GM19438 (cell line): ENCODE data around the gene HOXA7.

Source experiments
- ATAC-seq: cut with Tn5 transposase; IDR thresholded peaks from one replicate; pipeline ENCODE4 v1.9.1; 2021; ENCODE audit warnings: low read depth; ENCODE audit not compliant: unreplicated experiment

Gene HOXA7

DNA sequence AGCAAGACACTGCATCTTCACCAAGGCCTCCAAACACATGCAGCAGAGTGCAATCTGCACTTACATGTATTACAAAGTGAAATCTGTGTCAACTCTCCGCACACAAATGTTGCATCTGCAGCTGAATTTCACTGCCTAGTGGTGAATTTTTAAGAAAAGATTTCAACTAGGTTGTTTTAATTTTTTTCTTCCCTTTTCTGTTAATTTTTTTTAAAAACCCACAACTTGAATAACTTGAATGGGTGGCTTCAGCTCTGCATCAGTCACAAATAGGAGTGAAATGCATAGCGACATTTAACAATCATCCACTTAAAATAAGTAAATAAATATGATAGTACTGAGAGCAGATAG, 37.5 kb upstream of the HOXA7 start:
- ATAC-seq: no peak

DNA sequence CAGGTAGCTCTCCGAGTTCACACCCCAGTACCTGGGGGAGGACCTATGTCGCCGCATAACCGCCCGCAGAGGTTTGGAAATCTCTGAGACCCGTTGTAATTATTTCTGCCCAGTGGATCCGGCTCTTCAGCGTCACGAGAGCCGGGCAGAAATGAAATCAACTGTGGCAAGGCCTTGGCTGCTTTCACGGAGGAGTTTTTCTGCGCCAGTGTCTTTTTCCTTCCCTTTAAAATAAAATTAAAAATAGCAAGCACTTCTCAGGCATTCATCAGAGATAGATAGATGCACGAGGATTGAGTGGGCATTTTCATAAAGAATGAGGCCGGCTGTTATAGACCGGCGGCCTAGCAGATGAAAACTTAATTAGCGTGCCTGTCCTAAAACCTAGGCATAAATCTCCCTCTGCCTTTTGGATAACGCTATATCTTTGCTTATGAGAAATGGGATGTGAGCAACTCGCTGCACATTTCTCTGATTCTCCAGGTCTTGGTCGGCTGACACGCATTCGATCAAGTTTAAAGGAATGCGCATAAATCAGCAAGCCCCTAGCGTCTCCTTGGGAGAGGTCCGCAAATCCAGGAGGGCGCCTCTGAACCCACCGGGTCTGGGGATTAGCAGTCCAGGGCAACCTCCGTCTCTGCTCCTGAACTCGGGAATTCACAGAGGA, 37.0 kb upstream of the HOXA7 start:
- ATAC-seq: no peak

DNA sequence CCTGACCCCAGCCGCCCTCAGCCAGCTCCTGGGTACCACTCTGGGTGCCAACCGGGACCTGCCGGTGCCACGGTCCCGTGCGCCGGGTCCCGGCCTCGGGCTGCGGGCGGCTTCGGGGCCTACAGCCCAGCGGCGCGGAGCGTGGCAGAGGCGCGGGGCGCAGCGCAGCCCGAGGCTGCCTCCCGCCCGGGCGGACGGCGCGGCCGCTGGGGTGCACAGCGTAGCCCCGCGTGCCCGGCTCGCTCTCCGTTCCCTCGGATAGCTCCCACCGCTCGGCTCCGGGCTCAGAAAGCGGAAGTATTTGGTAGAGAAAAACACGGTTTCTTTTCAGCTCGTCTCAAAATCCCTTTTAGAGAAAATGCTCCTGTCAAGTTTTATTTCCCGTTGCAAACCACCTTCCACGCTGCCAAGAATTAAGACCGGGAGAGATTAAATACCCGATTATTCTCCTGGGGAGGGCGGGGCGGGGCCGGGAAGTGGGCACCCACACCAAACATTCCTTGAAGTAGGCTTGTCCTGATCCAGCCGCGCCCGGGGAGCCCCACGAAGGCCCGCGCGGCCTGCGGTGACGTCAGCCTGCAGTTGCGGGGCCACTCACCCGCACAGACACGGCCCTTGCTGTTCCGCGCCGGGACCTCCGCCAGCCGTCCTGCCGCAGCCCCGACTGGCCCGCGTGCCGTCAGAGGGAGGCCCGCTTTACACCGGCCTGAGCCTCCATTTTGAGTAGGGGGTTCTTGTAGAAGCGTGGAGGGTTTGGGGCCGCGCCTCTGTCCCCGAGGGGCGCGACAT, 36.3 kb upstream of the HOXA7 start:
- no peak for ATAC-seq

DNA sequence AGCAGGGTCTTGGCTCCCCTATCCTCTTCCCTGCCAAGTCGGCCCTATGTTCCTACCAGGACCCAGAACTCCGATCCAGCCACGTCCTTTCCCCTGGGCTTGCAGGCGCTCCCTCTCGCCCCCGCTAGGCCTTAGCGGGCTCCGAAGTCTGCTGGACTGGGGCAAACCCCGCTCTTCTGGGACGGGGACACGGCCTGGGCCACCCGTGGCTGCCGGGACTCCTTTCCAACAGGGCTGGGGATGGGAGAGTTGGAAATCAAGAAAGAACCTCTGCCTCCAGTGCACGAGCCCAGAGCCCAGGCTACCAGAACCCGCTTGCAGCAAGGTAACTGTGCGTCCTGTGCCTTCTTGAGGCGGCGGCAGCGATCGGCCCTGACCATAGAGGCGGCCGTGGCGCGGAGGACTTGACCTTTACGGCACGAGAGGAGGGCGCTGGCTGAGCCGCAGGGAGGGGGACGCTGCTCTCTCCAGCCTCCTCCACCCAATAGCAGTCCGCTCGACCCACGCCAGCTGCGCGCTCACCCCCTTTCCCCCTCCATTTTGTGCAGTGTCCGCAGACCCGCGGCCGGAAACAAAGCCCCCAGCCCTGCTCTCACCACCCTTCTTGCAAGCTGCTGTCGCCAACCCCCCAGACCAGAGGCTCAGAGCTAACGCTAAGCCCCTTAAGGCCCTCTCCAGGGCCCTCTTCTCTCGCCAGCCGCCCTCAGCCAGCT, 35.5 kb upstream of the HOXA7 start:
- ATAC-seq: no peak

DNA sequence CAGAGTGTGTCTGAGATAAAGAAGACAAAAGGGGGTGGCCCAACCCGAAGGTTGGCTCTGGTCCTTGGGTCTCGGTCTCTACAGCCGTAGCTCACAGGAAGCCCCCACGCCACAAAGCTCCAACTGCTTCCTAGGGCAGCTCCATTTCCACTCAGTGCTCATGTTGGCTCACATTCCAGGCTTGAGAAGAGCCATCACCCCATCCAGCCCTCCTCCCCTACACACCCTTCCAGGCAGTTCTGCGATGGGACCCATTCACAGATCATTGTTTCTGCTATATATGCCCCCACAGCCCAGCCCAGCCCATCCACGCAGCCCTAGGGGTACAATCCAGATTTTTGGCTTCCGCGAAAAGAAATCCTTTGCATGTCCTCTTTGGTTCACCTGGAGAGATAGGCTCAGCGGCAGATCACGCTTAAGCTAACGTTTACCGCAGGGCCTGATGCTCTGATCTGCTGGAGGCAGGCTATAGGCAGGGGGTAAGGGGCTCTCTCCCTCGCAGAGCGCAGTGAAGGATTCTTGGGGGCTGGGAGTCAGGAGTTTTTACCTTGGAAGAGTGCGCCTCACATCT, 34.8 kb upstream of the HOXA7 start:
- ATAC-seq: no peak

GRCh38 chr7:27189997-27190748, 33.7 kb upstream of the HOXA7 start:
- no peak for ATAC-seq

DNA sequence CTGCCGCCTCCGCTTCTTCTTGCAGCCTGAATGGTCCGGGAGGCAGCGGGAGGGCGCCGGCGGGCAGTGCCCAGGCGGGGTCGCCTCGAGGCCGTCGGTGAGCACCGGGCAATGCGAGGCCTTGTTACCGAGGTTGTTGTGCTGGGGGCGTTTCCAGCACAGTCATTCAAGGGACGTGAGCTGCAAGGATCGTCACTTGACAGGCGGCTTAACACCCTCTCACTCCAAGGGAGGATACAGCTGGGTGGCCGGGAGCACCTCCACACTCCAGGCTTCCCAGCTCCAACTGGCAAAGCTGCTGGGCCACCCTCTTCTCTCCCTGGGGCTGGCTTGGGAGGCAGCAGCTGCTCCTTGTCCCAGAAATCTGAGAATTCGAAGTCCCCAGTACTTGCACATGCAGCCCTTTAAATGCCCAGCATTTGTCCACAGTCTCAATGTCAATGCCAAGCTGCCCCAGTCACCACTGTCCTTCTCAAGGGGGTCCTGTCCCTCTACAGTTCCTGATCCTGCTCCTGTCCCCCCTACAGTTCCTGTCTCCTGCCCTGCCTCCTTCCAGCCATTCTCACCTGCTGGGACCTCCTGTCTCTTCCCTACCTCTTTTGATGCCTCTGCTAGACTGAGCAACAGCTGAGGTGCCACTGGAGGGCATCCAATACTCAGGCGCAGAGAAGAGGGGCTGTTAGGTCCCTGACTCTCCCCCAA, 33.0 kb upstream of the HOXA7 start:
- ATAC-seq: no peak

- no peak for ATAC-seq
Observed at GRCh38 chr7:27188386-27189294, 32.2 kb upstream of the HOXA7 start.

DNA sequence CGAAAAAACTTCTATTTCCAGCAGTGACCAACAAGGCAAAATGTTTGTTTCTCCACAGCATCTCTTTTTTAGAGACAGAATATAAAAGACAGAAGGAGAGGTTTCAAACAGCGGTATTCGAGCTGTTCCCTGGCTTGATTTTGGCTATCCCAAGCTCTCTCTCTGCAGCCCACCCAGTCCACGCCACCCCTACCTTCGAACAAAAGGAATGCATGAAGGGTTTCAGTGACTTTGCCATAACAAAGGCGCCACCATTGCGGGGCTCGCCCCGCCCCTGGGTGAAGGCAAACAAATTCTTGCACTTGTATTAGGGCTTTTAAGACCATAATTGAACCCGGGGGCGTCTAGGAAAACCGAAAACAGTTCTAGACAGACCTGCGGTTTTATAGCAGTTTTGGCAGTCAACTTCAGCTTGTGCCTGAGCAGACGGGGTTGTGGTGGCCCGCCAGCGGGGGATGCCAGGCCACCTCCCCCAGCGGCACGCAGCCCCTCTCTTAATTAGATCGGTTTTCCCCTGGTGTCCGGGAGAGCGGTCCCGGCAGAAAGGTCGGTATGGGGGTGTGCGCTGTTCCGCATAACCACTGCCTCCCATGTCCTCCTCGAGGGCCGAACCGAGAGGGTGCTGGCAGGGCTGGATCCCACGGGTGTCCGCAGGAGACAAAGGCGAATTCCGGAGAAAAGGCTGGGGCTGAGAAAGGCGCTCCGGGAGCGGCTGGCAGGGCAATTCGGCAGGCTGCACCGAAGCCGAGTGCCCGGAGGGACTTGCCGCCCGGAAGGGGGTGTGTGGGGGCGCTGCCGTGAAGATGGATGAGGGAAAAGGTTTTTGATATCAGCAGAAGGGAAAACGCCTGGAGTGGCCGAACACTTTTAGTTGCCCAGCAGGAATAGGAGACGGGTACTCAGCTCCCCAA, 31.3 kb upstream of the HOXA7 start:
- ATAC-seq: no peak

DNA sequence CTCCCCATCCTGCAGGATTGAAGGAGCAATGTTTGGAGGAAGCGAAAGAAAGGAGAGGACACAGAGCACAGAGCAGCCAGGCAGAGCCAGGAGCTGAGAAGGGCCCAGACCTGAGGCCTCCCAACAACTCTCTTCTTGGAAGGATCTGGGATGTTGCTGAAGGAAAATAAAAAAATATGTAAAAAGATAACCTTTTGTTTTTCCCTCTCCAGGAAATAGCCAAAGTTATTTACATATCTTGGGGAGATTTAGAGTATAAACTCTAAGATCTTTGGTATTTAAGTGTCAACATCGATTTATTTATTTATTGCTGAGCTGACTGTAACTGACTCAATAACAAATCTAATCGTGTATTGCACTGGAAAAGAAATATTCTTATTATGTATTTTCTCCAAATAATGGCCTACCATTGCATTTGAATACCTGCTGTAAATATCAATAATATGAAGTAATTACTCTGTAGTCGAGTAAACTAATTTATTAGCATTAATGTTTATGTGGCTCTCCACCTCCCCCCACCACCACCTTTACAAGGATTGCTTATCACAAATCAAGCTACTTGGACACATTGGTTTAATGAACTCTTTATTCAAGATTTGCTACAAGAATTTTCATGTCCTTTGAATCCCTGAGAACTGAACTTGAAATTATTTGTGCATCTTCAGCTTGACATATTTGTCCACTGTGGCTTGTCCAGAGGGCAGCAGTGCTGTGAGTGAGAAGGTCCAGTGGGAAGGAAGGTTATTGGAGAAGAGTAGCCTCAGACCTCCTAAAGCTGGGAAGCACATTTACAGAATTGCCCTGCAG, 30.4 kb upstream of the HOXA7 start:
- ATAC-seq: no peak

DNA sequence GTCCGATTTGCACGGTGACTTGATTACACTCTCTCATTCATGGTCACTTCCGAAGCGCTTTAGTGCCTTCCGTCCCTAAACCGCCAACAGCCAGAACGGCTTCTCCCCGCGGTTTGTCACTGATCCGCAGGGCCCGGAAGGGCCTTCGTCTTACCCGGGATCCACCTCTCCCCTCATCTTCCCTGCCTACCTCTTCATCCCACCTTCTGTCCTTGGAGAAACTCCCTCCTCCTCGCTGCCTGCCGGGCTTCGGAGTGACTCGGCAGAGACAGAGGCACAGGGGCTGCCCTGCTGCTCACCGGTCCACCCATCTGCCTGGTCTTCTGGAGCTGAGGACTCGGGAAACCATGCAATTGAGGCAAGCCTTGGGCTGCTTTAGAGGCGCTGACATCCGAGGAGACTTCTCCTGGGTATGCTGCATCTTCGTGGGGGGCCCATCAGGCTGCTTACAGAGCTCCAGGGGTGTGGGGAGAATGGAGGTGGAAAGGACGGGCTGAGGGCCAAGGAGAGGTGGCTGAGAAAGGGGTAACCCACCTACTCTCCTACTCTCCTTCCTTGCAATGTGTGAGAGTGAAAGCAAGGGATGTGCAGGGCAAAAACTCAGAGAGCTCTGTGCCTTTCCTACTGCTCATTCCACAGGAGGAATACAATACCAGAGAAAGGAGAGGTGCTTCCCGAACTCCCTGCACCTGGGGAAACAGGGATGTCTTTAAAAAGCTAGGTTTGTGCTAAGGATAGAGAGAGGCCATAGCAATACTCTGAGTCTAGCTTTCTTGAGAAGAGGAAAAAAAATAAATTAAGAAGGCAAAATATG, 29.6 kb upstream of the HOXA7 start:
- ATAC-seq: no peak

DNA sequence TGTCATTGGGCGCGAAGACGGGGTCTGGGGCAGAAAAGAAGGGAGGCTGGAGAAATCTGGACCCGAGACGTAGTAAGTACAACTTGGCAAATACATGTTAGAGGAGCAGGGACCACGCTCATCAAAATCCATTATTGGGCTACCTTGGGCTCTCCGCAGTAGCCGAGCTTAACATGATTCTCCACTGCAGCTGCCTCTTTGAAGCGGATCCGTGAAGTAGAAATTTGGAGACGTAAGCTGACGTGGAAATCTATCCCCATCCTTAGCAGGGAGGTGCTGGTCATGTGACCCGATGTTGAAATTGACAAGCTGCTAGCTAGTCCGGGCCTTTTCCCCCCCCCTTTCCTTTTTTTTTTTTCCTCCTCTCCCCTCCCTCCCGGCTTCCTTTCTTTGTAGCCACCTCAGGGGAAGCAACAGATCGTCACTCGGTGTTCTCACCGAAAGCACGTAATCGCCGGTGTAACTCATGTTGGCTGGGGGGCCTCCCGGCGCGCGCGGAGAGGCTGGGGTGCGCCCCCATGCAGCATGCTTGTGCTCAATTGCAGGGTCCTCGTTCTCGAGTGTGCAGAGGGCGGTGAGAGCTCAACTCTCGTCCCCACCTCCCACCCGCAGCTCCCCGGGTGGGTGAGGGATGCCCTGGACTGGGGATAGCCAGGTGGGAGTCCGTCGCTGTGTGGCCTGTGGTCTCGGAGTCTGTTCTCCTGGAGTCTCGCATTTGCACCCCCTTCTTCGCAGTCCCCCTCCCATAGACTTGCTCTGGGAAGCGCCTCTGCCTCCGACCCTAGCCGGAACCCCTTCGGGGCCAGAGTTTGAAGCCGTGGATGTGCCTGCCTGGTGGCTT, 28.8 kb upstream of the HOXA7 start, which contains the start of gene HOXA11:
Gene HOXA11 (minus strand): TSS at position 220 of the 841 bp plus-strand sequence. CDS start 88 bp downstream, at position 132.
- ATAC-seq: no peak

DNA sequence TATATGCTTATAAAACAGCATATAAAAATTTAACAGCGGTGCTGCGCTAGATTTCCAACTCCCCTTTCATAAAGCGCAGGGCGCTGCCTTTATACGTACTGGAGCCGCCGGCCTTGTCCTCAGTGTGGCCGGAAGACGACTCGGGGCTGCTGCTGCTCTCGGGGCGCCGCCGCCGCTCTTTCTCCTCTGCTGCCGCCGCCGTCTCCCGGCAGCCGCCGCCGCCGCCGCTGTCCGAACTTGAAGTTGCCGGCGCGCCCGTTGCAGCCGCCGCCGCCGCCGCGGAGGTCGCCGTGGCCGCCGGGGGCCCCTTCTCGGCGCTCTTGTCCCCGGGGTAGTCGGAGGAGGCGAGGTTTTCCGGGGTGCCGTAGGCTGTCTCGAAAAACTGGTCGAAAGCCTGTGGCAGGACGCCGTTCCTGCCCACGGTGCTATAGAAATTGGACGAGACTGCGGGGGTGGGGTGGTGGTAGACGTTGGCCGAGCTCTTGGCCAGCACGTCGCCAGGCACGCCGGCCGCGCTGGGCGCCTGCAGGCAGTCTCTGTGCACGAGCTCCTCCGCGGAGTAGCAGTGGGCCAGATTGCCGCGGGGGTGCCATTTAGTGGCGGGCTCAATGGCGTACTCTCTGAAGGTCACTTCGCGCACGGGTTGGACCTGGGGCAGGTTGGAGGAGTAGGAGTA, 28.0 kb upstream of the HOXA7 start:
- ATAC-seq: no peak

GRCh38 chr7:27183682-27184336, 27.3 kb upstream of the HOXA7 start:
- no peak for ATAC-seq
